Activated CD8-positive, alpha-beta memory T cell treated with anti-CD3 and anti-CD28 coated beads for 1 hour (primary cell): ENCODE results near the gene RC3H2.

Source experiments
- DNase-seq, 2 donors: peaks; one replicate each; pipeline ENCODE4 v3.0.0-alpha.2; 2020; ENCODE audit warnings: low read depth in 1 of 2; ENCODE audit errors: extremely low read depth in 1 of 2

RC3H2 gene, protein sequence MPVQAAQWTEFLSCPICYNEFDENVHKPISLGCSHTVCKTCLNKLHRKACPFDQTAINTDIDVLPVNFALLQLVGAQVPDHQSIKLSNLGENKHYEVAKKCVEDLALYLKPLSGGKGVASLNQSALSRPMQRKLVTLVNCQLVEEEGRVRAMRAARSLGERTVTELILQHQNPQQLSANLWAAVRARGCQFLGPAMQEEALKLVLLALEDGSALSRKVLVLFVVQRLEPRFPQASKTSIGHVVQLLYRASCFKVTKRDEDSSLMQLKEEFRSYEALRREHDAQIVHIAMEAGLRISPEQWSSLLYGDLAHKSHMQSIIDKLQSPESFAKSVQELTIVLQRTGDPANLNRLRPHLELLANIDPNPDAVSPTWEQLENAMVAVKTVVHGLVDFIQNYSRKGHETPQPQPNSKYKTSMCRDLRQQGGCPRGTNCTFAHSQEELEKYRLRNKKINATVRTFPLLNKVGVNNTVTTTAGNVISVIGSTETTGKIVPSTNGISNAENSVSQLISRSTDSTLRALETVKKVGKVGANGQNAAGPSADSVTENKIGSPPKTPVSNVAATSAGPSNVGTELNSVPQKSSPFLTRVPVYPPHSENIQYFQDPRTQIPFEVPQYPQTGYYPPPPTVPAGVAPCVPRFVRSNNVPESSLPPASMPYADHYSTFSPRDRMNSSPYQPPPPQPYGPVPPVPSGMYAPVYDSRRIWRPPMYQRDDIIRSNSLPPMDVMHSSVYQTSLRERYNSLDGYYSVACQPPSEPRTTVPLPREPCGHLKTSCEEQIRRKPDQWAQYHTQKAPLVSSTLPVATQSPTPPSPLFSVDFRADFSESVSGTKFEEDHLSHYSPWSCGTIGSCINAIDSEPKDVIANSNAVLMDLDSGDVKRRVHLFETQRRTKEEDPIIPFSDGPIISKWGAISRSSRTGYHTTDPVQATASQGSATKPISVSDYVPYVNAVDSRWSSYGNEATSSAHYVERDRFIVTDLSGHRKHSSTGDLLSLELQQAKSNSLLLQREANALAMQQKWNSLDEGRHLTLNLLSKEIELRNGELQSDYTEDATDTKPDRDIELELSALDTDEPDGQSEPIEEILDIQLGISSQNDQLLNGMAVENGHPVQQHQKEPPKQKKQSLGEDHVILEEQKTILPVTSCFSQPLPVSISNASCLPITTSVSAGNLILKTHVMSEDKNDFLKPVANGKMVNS

DNA sequence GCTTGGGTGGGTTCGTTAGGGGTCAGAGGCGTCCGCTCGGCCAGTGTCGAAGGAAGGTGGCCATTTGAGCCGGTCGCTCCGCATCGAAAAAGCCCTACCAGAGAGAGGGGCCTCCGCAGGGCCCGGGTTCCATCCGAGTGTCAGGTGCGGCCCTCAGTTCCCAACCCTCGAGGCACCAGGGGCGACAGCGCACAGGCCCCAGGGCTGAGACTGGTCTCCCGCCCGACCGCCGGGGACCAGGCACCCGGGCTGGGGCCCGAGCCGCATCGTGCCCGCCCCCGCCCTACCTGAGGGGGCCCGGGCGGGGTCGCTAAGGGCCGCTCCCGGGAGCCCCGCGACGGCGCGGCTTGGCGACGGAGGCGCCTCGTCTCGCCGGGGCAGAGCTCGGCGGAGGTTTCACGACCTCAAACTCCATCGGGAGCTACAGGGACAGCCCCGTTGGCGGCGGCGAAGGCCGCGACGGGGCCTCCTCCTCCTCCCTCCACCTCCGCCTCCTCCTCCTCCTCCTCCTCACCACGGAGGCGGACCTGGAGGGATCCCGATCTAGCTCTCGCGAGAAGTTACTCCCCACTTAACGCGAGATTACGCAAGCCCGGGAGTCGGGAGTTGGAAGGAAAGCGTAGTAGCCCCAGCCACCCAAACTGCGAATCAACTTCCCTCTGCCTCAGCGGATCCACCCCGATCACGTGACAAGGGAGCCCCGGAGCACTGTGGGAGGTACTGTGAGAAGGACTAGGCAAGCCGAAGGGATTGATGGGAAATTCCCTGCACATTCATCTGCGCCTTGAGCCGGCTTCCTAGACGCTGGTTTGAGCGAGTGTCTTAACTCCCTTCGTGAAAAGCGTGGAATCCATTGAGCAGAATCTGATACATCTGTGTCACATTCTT is at the start of gene RC3H2:
RC3H2 (minus strand) TSS at position 537 of the 888 bp plus-strand sequence. CDS start 7,850 bp downstream, outside the sequence.
- DNase-seq = peak; percentile 89 to 96

DNA sequence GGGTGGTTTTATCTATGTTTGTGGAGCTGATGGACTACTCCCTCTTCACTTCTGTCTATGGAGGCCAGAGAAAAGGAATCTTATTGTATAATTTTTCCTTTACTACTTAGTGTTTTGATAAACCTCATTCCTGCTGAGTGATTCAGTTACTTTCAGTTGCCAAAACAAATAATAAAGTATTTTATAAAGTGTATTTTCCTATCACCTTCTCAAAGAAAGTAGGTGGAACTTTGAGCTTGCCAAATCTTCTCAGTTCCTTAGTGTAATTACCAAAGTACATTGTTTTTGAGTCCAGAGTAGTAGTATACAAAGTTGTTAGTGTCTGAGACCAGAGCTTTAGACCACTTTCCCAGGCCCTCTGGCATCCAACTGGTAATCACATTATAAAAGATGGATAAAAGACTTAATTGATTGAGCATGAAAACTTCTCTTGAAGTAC is 49.1 kb upstream of the RC3H2 start:
- DNase-seq = no peak

DNA sequence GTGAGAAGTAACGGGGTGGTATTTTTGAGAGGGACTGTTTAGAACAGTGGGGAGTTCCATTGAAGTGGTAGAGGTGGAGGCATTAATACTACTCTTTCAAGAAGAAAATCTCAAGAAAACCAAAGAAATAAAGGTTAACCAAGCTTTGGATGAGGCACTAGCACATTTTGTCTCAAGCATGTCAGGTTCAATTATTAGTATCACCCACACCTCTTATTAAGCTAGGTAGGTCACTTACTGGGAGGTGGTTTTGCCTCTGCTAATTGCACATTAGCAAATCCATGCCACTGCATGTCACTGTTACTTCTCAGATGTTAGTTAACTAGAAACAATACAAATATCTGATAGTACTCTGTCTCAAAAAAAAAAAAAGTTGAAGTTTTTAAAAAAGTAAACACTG is 45.9 kb upstream of the RC3H2 start:
- no peak for DNase-seq

DNA sequence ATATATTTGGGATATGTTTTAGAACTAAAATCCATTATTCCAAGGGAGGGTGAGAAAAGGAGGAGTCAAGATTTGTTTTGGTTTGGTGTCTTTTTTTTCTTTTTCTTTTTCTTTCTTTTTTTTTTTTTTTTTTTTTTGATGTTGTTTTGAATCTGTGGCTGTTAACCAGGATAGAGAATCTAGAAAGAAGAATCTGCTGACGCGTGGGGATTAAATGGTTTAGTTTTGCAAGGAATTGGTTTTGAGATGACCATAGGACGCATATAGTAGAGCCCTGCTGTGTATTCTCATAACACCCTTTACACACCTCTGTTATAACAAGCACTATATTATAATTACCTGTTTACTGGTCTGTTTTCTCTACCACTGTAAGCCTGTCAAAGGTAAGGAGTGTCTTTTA is 45.1 kb upstream of the RC3H2 start:
- DNase-seq = no peak

DNA sequence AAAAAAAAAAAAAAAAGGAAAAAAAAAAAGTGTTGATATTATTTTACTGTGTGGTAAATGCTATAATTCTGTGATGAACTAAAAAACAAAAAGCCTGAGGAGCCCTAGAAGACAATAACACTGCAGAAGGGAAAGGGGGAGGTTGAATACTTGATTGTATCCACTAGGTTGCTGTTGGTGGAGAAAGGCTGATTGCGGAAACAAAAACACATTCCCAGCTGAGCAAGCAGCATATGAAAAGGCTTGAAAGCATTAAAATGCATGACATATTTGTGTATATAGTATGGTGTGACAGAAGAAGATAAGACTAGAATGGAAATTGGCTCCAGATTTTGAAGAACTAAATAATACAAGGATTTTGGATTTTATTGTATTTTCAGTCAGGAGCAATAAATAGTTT is 44.5 kb upstream of the RC3H2 start:
- no peak for DNase-seq

DNA sequence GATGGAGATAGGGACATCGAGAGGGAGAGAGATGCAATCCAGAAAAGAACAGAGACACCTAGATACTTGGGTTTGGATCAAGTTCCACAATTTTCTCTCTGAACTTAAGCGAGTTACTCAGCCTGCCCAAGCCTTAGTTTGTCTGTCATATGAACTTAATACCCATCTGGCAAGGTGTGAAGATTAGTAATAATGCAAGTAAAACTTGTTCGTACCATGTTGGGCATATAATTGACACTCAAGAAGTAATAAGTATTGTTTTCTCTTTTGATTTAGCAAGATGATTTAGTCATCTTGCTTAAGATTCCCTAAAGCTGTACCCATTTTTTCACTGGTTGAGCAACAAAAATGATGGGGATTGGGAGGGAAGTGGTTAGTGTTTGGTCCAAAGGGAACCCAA is 43.2 kb upstream of the RC3H2 start:
- no peak for DNase-seq

DNA sequence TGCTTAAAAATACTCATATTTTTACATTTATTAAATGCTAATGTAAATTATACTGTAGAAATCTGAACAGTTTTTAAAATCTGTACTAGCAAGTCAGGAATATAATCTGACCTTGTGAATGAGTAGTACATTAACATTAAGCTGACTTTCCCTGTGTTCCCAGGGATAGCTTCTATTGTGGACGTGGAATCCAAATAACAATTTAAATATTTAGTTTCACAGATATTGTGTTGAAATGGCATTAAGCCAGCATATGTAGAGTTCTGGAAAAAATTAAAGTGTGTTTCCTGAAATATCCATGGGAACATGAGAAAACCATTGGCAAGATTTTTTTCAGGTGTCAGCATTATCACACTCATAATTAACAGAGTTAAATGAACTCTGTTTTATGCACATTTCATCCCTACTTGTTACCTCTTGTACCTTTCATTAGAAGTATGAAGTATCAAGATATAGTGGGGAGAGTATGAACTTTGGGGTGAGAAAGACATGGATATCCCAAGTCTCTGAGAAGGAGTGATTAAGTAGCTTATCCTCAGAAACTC is 41.4 kb upstream of the RC3H2 start:
- DNase-seq = no peak

DNA sequence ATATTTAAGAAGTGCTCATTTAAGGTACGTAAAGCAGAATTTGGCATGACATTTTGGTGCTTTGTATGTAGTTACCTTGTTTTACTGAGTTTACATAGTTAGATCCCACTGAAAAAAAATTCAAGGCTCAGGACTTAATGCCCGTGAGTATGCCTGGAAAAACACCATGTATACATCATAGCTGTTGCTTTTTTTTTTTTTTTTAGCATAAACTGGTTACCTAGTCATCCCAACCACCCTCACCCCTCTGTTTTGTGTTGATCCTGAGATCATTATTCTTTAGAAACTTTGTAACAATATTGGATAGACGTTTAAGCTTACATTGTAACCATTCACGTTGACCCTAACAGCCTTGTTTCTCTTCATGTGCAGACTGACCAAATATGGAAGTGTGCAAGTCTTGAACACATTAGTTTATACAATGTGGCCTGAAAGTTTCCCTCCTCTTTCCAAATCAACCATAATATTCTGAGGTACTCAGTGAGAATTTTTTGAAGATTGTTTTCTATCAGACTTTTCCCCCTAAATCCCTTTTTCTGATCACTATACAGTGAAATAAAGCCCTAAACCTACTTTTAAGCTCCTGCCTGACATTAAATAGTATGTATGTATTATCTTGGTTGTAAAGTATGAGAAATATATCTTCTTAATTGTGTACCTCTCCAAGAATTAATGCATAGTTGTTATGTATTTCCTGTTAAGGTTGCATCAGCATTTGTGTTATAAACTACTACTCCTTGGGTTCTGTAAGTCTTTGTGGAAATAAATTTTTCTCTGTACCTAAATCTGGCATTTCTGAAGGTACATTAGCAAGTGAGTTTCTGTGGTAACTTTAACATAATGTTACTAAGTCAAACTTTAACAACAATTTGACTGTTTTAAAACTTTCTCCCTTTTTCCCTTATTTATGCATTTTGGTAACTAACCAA is 40.1 kb upstream of the RC3H2 start:
- DNase-seq = no peak

DNA sequence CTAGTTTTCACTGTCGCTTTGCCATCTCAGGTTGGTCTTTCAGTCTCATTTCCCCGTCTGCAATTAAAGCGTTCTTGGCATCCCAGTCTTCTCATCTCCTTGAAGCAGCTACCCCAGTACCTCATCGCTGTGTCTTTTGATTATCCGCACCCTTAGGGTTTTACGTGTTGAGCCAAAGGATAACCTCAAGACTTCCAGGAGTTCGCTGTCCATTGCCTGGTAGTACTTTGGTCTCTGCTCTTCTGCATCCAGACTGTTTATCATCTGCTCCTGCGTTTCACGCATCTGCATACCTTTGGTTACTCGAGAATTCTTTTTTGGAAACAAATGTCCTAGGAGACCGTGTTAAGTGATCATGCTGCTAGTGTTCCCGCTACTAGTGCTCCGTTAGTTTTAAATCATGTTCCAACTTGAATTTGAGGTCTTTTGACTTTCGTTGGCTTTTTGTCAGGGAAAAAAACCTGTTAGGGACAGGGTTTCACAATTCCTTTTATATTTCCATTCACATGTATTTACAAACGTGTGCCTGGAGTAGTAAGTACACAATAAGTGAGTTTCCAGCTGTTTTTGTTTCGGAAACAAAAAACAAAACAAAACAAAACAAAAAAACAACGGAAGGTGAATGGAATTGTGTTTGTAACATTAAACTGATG is 36.5 kb upstream of the RC3H2 start:
- no peak for DNase-seq

DNA sequence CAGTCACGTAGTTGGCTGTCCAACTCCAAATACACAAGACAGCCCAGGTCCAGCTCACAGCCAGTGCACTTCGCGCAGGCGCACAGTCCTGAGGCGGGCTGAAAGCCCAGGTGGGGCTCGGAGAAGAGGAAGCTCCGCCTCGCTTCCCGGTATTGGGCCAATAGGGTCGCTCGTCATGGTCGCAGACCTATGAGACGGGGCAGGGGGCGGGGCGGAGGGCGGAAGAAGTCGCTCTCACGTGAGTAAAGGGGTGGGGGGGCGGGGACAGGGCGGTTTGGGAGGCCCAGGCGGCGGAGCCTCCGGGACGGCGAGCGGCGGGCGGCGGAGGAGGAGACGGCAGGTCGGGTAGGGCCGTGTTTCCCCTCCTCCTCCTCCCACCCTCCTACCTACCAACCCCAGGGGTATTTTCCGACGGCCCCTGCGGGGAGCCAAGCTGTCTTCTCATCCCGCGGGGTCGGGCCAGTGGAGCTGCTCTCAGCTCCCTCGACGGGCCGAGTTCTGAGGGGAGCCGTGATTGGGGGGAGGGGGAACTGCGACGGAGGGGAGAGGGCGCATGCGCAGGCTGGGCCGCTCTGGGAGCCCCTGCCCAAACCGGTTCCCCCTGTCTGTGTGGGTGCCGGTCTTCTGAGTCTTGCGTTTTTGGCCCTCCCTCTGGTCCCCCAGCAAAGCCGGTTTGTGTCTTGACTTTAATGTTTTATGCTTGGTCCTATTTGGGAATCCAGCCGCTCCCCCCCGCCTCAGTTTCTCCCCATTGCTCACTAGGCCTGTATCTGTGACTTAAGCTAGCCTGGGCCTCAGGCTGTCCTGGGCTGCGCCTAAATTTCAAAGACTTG is 35.8 kb upstream of the RC3H2 start, which contains the start of gene RABGAP1:
RABGAP1 (plus strand) TSS at position 272 of the 833 bp plus-strand sequence. CDS start 16,040 bp downstream, outside the sequence.
- peak; percentile 98 to 99 for DNase-seq

DNA sequence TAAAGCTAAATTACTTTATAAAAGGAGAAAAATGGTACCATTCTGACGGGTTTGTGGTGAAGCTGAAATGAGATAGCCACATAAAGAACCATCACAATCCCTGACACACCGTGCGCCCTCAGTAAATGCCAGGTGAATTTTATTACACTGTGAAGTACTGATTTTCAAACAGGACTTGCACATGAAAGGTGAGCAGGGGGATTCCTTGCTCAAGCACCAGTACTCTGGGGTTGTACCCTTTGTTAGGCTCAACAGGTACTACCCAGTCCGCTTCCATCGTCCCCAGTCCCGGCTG is 35.2 kb upstream of the RC3H2 start:
- DNase-seq = no peak

DNA sequence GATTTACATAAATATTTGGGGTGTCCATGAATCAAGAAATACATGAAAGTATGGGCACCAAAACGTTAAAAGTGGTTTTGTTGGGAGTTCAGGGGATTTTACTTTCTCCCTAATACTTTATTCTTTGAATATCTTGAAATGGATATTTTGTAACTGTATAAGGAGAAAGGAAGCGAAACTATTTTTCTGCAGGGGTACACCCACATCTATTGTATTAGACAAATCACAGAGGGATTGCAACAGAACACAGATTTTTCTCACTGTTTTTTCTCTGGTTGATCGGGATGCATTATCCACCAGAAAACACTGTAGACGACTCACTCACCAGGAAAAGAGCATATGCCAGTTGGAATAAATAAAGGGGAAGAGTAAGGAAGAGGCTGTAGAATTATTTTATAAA is 34.4 kb upstream of the RC3H2 start:
- no peak for DNase-seq

DNA sequence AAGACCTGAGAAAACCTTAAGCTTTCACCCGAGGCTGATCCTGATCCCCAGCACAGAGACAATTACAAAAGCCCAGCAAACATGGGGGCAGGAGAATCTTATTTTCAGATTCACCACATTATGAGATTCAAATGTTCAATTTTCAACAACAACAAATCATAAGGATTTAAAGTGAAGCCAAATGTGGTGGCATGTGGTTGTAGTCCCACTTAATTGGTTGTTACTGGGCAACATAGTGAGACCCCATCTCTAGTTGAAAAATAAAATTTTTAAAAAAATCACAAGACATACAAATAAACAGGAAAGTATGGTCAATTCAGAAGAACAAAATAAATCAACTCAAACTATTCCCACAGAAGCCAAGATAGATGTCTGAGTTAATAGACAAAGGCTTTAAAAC is 31.7 kb upstream of the RC3H2 start:
- DNase-seq = no peak

DNA sequence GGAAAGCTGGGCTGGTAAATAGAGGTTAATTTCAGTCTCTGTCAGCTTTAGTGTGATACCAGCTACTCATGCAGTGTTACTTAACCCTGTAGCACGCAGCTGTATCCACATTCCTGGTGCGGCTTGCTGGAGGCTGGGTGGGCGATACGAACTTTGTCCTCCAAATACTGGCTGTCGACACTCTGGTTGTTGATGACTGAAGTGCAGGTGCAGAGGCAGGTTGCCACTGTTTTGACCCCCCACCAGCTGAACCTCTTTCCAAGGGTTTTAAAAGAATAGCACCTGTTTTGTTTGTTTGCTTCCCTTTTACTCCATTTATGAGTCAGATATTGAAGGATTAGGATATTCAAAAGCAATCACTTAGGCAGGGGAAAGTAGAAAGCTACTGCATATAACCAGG is 31.3 kb upstream of the RC3H2 start:
- no peak for DNase-seq

DNA sequence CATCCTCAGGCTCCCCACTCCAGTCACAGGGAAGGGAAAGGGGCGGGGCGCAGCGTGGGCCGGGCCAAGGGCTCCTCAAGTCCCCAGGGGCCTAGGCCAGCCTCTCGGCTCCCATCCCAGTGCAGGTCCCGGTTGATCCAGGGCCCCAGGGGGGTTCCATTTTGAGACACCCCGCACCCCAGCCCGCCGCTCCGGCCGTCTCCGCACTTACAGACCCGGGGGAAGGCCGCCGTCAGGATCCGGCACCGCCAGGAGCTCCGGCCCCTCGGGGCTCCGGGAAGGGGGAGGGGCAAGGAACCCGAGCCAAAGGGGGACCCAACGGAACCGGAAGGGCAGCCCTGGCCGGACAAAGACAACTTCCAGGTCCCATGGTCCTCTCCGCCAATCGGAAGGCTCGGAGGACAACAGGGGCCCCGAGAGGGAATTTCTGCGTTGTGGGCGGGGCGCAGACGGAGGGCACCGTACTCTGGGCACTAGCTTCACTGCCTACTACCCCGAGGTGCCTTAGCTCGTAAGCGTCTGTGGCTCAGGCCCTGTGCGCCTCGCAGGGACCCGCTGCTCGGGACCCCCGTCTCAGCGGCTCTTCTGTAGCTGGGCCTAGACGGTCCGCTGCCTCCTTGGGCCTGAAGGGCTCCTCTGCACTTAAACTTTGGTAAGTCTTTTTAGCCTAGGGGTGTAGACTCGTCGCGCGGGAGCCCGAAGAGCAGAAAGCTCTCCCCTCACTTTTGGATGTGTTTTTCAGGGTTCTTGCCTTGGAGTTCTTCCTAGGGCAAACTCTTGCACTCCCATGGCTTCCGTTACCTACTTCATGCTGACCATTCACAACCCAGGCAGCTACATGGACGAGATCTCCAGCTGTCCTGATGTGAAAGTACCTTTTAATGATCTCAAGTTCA is 26.3 kb upstream of the RC3H2 start, which contains the start of gene ZBTB26:
ZBTB26 (minus strand) TSS at position 287 of the 896 bp plus-strand sequence. CDS start 11,578 bp downstream, outside the sequence.
- peak; percentile 75 to 78 for DNase-seq

DNA sequence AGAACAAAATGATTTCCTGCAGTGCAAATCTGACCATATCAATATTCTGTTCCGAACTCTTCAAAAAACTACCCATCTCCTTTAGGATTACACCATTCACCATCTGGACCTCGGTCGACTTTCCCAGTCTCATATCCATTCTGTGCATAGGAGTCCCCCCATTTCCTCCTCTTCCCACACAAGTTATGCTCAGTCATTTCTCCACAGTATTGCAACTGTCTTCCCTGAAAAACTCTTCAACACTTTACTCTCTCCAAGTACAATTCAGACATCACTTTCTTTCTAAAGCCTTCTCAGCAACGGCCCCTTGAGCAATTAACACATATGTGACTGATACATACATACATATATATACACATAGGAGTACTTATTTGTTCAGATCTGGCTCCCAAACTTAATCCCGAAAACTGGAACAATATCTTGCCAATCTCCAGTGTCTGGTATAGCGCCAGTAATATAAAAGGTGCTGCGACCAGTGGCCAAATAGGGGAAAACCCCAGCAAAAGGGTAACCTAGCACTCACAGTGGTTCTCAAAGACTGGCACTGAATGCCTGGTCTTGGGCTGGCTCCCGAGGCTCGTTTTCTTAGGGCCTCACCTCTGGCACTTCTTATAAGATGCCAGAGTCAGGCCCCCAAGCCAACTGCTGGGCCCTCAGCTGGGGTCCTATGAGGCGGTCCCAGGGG is 25.5 kb upstream of the RC3H2 start:
- no peak for DNase-seq
